GM23248 (cell line): ENCODE data around the gene SPATA3. TPM values are rescaled to one million over a fixed set of nuclear protein-coding genes. Genes with fewer than 3 reads are reported as not detected.

Experiments
- DNase-seq: peaks from one replicate; pipeline ENCODE4 v3.0.0-alpha.2; 2015
- H2AFZ ChIP-seq: fragments of 200-600 bp; sonication (generic); 2 replicates; pipeline ENCODE4 v1.6.1; 2016; ENCODE audit warnings: antibody characterized with exemption
- H3F3A ChIP-seq: fragments of 200-600 bp; sonication (generic); 2 replicates; pipeline ENCODE4 v1.6.1; 2016; ENCODE audit warnings: mild to moderate bottlenecking, antibody characterized with exemption, mixed run types; ENCODE audit not compliant: insufficient read depth
- H3K27ac ChIP-seq: fragments of 200-600 bp; sonication (generic); 2 replicates; pipeline ENCODE4 v1.5.1; 2016; ENCODE audit warnings: mild to moderate bottlenecking
- H3K27me3 ChIP-seq: fragments of 200-600 bp; sonication (generic); replicated peaks from 2 replicates; pipeline ENCODE4 v1.6.1; 2016; ENCODE audit warnings: mild to moderate bottlenecking; ENCODE audit not compliant: insufficient read depth
- H3K36me3 ChIP-seq: fragments of 200-600 bp; sonication (generic); 2 replicates; pipeline ENCODE4 v1.6.1; 2016; ENCODE audit warnings: low read depth, mild to moderate bottlenecking
- H3K4me1 ChIP-seq: fragments of 200-600 bp; sonication (generic); 2 replicates; pipeline ENCODE4 v1.6.1; 2016; ENCODE audit warnings: mild to moderate bottlenecking; ENCODE audit not compliant: insufficient read depth
- H3K4me2 ChIP-seq: fragments of 200-600 bp; sonication (generic); one replicate; pipeline ENCODE4 v1.6.1; 2016; ENCODE audit warnings: mild to moderate bottlenecking; ENCODE audit not compliant: unreplicated experiment
- H3K4me3 ChIP-seq: fragments of 200-600 bp; sonication (generic); 2 replicates; pipeline ENCODE4 v1.5.1; 2016; ENCODE audit warnings: mild to moderate bottlenecking
- H3K79me2 ChIP-seq: fragments of 200-600 bp; sonication (generic); 2 replicates; pipeline ENCODE4 v1.6.1; 2016; ENCODE audit warnings: mild to moderate bottlenecking; ENCODE audit not compliant: insufficient read depth
- H3K9ac ChIP-seq: fragments of 200-600 bp; sonication (generic); 2 replicates; pipeline ENCODE4 v1.6.1; 2016; ENCODE audit warnings: mild to moderate bottlenecking
- H3K9me2 ChIP-seq: fragments of 200-600 bp; sonication (generic); 2 replicates; pipeline ENCODE4 v1.6.1; 2016; ENCODE audit warnings: mixed run types, mild to moderate bottlenecking, moderate library complexity; ENCODE audit not compliant: insufficient read depth
- H3K9me3 ChIP-seq: fragments of 200-600 bp; sonication (generic); one replicate; pipeline ENCODE4 v1.6.1; 2017; ENCODE audit warnings: low read depth
- H4K20me1 ChIP-seq: fragments of 200-600 bp; sonication (generic); 2 replicates; pipeline ENCODE4 v1.6.0; 2016; ENCODE audit not compliant: insufficient read depth
- EZH2 ChIP-seq: fragments of 200-600 bp; sonication (generic); IDR thresholded peaks from 2 replicates; pipeline ENCODE4 v1.6.1; 2018; ENCODE audit warnings: antibody characterized with exemption, mild to moderate bottlenecking; ENCODE audit not compliant: insufficient read depth, poor library complexity, severe bottlenecking
- EZH2phosphoT487 ChIP-seq: fragments of 200-600 bp; sonication (generic); IDR thresholded peaks from 2 replicates; pipeline ENCODE4 v1.6.1; 2018; ENCODE audit warnings: antibody characterized with exemption, moderate library complexity, mild to moderate bottlenecking, low read depth; ENCODE audit not compliant: insufficient read depth
- WGBS, 2 experiments: methylation state at CpG; one replicate each; pipeline ENCODE4 v1.1.6; 2015 to 2017; ENCODE audit warnings: low lambda C conversion rate in 2 of 2, low coverage in 1 of 2; ENCODE audit errors: missing lambda C conversion rate in 2 of 2; 5-methylcytosine and 5-hydroxymethylcytosine counted together
- in situ Hi-C: fragments of 300-500 bp; cut with MboI; formaldehyde crosslinking; loops from 2 replicates; pipeline ENCODE4 v1.15.0; 2020
- polyA plus RNA-seq: library from polyadenylated mRNA; unstranded; fragments of >200 nt; fragmentation: Nextera tagmentation; extraction: Ambion mirVana; gene quantifications from 2 replicates; pipeline ENCODE4 v1.2.1, GENCODE V29; 2016
- total RNA-seq: library from RNA; depleted of rRNA; stranded (reverse); fragments of >200 nt; shearing (Covaris generic); gene quantifications from 2 replicates; pipeline ENCODE4 v1.2.3, GENCODE V29; 2014

The SPATA3 gene
- total and polyA plus RNA-seq, 2 experiments from 2014 or later, result not detected

DNA sequence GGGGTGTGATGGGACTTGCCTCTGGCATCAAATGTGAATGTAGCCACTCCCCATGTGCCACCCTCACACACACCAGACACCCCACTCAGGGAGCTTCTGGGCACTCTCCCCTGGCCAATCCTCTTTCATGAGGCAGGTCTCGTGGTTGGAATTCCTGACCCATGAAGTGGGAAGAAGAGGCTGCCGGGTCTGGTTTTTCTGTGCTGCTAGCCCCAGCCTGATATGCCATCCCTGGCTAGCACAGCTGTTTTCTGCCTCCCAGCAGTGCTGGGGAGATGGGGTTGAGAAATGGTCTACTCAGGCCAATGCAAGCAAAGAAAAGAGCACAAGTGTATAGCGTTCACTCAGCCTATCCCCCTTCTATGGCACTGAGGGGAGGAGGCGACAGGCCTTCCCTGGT, 40.2 kb downstream of the SPATA3 start:
- TF ChIP-seq EZH2phosphoT487 (no peak), EZH2 (no peak)
- in situ Hi-C loops, result no loop called here

DNA sequence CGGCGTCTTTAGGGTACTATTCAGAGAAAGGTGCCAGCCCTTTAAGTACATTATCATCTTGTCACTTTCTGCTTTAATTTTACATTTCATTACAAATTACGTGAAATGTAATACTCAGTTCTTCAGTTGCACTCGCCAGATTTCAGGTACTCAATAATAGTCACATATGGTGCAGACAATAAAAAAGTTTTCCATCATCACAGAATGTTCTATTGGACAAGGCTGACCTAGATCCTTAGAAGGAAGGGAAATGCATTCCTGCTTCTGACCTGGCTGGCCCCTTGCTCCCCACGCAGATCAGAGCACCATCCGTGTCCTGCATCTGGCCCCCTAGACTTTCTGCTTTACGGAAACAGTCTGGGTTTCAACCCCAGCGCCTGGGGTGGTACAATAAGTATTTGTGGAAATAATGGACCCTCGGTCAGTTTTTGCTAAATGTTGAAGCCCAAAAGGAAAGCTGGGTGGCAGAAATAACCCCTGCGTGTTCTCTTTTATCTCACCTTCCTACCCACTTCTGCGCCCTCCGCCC, 40.7 kb downstream of the SPATA3 start:
- no peak overlapping the region for H3K27ac ChIP-seq
- no peaks in the 10 kb centered on the region for H3K79me2 ChIP-seq
- no peaks in the 10 kb centered on the region for H3K9me2 ChIP-seq
- H3K9ac ChIP-seq, result no peak overlapping the region
- no peak overlapping the region for H3K4me3 ChIP-seq
- in situ Hi-C loops, result no loop called here
- H2AFZ ChIP-seq, result no peak overlapping the region
- H4K20me1 ChIP-seq, result no peaks in the 10 kb centered on the region
- peaks cover 59% of the 10 kb centered on the region for H3K27me3 ChIP-seq
- DNase-seq, result no peak
- no peaks in the 10 kb centered on the region for H3K4me1 ChIP-seq
- H3K9me3 ChIP-seq, result no peaks in the 10 kb centered on the region
- TF ChIP-seq EZH2phosphoT487 (no peak), EZH2 (peak; percentile 47)
- no peak overlapping the region for H3K4me2 ChIP-seq
- 42 to 50% methylated on average over 10 to 12 of the region's 12 CpGs for WGBS, 2 experiments
- H3K36me3 ChIP-seq, result no peaks in the 10 kb centered on the region
- H3F3A ChIP-seq, result no peaks in the 10 kb centered on the region

More for the DNA sequence above, 40.2 kb downstream of the SPATA3 start:
- Histone ChIP-seq H3K27ac (no peak overlapping the region), H3K4me2 (no peak overlapping the region), H3K4me3 (no peak overlapping the region), H3F3A (no peaks in the 10 kb centered on the region), H3K27me3 (peaks cover 60% of the 10 kb centered on the region), H2AFZ (no peak overlapping the region), H3K9ac (no peak overlapping the region), H3K4me1 (no peaks in the 10 kb centered on the region), H3K36me3 (no peaks in the 10 kb centered on the region), H3K9me3 (no peaks in the 10 kb centered on the region), H3K9me2 (no peaks in the 10 kb centered on the region), H3K79me2 (no peaks in the 10 kb centered on the region), H4K20me1 (no peaks in the 10 kb centered on the region)
- 21 to 25% methylated on average over 4 of the region's 4 CpGs for WGBS, 2 experiments
- no peak for DNase-seq

DNA sequence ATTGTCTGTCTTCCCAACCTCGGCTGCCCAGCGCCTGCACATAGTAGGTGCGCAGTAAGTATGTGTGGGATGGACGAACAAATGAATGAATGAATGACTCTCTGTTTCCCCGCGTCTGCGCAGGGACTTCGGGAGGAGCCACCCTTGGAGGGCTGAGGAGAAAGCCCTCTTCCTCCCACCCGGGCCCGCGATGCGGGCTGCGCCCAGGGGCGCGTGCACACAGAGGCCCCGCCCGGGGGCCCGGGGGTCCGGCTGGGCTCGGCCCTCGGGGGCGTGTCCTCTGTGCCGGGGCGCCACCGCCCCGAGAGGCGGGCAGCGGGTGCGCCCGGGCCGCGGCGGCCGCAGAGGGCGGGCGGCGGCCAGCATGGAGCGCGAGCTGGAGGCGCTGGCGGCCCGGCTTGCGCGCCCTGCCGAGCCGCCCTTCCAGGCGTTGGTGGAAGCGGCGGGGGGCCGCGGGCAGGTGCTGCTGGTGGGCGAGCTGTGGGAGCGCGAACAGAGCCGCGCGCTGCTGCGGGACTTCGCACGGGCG, 41.3 kb downstream of the SPATA3 start, which contains the start of gene C2orf72:
C2orf72 (plus strand) TSS at position 322 of the 529 bp plus-strand sequence; CDS start at position 365, 43 bp downstream.
- WGBS, 2 experiments, result 3% methylated on average over 57 of the region's 61 CpGs
- no peak within 1 kb of the TSS for H3K4me2 ChIP-seq

DNA sequence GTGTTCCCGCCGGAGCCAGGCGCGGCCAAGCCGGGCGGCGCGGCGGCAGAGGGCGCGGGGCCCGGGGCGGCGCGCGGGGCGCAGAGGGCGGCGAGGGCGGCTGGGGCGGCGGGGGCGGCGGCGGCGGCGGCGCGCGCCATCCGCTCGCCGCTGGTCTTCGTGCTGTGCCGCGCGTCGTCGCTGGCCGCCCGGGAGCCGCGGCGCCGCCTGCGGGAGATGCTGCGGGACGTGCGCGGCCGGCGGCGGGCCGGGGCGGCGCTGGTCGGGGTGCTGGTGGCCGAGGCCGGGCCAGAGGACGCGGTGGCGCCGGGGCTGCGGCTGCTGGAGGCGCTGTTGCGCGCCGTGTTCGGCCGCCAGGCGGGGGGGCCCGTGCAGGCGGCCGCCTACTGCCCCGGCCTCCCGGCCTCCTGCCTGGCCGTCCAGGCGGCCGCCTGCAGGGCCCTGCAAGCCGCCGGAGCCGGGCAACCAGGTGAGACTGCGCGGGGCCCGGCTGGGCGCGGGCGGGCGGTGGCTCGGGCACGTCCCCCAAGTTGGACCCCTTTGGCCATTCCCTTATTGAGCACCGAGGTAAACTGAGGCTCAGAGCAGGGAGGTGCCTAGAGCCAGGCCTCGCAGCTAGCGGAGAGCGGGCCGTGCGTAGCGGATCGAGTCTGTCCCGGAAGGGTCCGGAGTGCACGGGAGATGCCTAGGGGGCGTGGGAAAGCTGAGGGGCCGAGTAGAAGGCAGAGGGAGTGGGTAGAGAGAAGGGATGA, 42.0 kb downstream of the SPATA3 start:
- Histone ChIP-seq H4K20me1 (no peaks in the 10 kb centered on the region), H3K4me2 (no peak overlapping the region), H3K4me3 (peak overlapping the region; percentile 26; the same call in 1 of the 2 replicates), H3K9ac (no peak overlapping the region), H3K27me3 (peaks cover 59% of the 10 kb centered on the region), H3K79me2 (no peaks in the 10 kb centered on the region), H3K4me1 (no peaks in the 10 kb centered on the region), H2AFZ (no peak overlapping the region), H3F3A (no peaks in the 10 kb centered on the region), H3K36me3 (no peaks in the 10 kb centered on the region), H3K9me2 (no peaks in the 10 kb centered on the region), H3K27ac (no peak overlapping the region), H3K9me3 (no peaks in the 10 kb centered on the region)
- WGBS, 2 experiments, result 1 to 3% methylated on average over 30 to 56 of the region's 104 CpGs
- TF ChIP-seq EZH2phosphoT487, result no peak
- TF ChIP-seq EZH2, result no peak
- peak; percentile 35 for DNase-seq
- in situ Hi-C loops, result no loop called here

More for the DNA sequence above, 41.3 kb downstream of the SPATA3 start, which contains the start of gene C2orf72:
- H3K9me2 ChIP-seq, result no peaks in the 10 kb centered on the region
- in situ Hi-C loops, result no loop called here
- no peaks in the 10 kb centered on the region for H3K4me1 ChIP-seq
- H2AFZ ChIP-seq, result no peak within 1 kb of the TSS
- no peaks in the 10 kb centered on the region for H3K79me2 ChIP-seq
- no peaks in the 10 kb centered on the region for H3K9me3 ChIP-seq
- H3K9ac ChIP-seq, result no peak within 1 kb of the TSS
- peaks cover 59% of the 10 kb centered on the region for H3K27me3 ChIP-seq
- H3K27ac ChIP-seq, result no peak within 1 kb of the TSS
- no peak for TF ChIP-seq EZH2
- 0 out of 2 replicates have a peak, but pooled peaks have one; percentile 27 for TF ChIP-seq EZH2phosphoT487
- H3K36me3 ChIP-seq, result no peaks in the 10 kb centered on the region
- H3K4me3 ChIP-seq, result peak within 1 kb of the TSS; percentile 37
- no peaks in the 10 kb centered on the region for H4K20me1 ChIP-seq
- H3F3A ChIP-seq, result no peaks in the 10 kb centered on the region
- DNase-seq, result peak; percentile 36
